ENCODE data around the gene PPP1CC. TPM values are rescaled to one million over a fixed set of nuclear protein-coding genes. Genes with fewer than 3 reads are reported as not detected.

Gene PPP1CC
- total RNA-seq, 1 experiment from 2014 or later: 213 TPM

DNA sequence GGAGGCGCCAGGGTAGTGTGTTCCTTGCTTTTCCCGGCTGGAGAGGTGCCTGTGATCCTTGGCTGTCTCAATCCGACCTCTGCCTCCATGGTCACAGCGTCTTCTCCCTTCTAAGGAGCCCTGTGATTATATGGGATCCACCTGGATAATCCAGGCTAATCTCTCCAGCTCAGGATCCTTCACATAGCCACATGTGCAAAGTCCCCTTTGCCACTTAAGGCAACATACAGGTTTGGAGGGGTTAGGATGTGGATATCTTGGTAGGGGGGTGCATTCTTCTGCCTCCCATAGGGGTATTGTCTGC is 52.6 kb downstream of the PPP1CC start:
- TF ChIP-seq, protein P1, sequence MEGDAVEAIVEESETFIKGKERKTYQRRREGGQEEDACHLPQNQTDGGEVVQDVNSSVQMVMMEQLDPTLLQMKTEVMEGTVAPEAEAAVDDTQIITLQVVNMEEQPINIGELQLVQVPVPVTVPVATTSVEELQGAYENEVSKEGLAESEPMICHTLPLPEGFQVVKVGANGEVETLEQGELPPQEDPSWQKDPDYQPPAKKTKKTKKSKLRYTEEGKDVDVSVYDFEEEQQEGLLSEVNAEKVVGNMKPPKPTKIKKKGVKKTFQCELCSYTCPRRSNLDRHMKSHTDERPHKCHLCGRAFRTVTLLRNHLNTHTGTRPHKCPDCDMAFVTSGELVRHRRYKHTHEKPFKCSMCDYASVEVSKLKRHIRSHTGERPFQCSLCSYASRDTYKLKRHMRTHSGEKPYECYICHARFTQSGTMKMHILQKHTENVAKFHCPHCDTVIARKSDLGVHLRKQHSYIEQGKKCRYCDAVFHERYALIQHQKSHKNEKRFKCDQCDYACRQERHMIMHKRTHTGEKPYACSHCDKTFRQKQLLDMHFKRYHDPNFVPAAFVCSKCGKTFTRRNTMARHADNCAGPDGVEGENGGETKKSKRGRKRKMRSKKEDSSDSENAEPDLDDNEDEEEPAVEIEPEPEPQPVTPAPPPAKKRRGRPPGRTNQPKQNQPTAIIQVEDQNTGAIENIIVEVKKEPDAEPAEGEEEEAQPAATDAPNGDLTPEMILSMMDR (IDR thresholded peaks at IDR 0.05; ENCODE audit: unreplicated experiment): no peak
- Mint-ChIP-seq H3K4me1 (ENCODE audit: low read depth, unreplicated experiment) (peaks cover 18% of the 10 kb centered on the region), H3K36me3 (ENCODE audit: insufficient read depth, unreplicated experiment) (peaks cover 8% of the 10 kb centered on the region), H3K4me3 (ENCODE audit: low read depth, unreplicated experiment) (peak overlapping the region; percentile 70), H3K27ac (ENCODE audit: unreplicated experiment) (no peak overlapping the region), H3K27me3 (ENCODE audit: unreplicated experiment) (peaks cover 51% of the 10 kb centered on the region), H3K9me3 (ENCODE audit: low read depth, unreplicated experiment) (no peaks in the 10 kb centered on the region)
- CTCF ChIA-PET: no interaction called here
- no TSS peak for BruUV-seq (replicated peaks)
- intact Hi-C loops (cut with micrococcal nuclease; ENCODE audit: unreplicated experiment): no loop called here
- no peak for DNase-seq

- Mint-ChIP-seq H3K36me3 (ENCODE audit: insufficient read depth, unreplicated experiment) (peaks cover 8% of the 10 kb centered on the region), H3K27ac (ENCODE audit: unreplicated experiment) (no peak overlapping the region), H3K9me3 (ENCODE audit: low read depth, unreplicated experiment) (no peaks in the 10 kb centered on the region), H3K27me3 (ENCODE audit: unreplicated experiment) (peaks cover 57% of the 10 kb centered on the region), H3K4me1 (ENCODE audit: low read depth, unreplicated experiment) (peaks cover 18% of the 10 kb centered on the region), H3K4me3 (ENCODE audit: low read depth, unreplicated experiment) (peak overlapping the region; percentile 70)
- TF ChIP-seq, protein P1 (IDR thresholded peaks at IDR 0.05; ENCODE audit: unreplicated experiment): no peak
- BruUV-seq (replicated peaks): no TSS peak
- intact Hi-C loops (cut with micrococcal nuclease; ENCODE audit: unreplicated experiment): no loop called here
- peak; percentile 13 for DNase-seq
- CTCF ChIA-PET: interaction anchor here (0.7 kb wide), 1 partner anchor 15 kb away, joined by 4 read pairs; no protein-coding TSS in a partner anchor
These were observed 53.2 kb downstream of the PPP1CC start for GRCh38 chr12:110689281-110690126.

- peaks cover 18% of the 10 kb centered on the region for H3K4me1 Mint-ChIP-seq (ENCODE audit: low read depth, unreplicated experiment)
- BruUV-seq (replicated peaks): no TSS peak
- H3K36me3 Mint-ChIP-seq (ENCODE audit: insufficient read depth, unreplicated experiment): peaks cover 8% of the 10 kb centered on the region
- intact Hi-C loops (cut with micrococcal nuclease; ENCODE audit: unreplicated experiment): no loop called here
- H3K27me3 Mint-ChIP-seq (ENCODE audit: unreplicated experiment): peaks cover 61% of the 10 kb centered on the region
- no peaks in the 10 kb centered on the region for H3K9me3 Mint-ChIP-seq (ENCODE audit: low read depth, unreplicated experiment)
- DNase-seq: peak; percentile 28
- peak within 1 kb of the TSS; percentile 70 for H3K4me3 Mint-ChIP-seq (ENCODE audit: low read depth, unreplicated experiment)
- H3K27ac Mint-ChIP-seq (ENCODE audit: unreplicated experiment): no peak within 1 kb of the TSS
- CTCF ChIA-PET: no interaction called here
- TF ChIP-seq, protein P1 (IDR thresholded peaks at IDR 0.05; ENCODE audit: unreplicated experiment): no peak
These were observed 54.0 kb downstream of the PPP1CC start, which contains the start of gene HVCN1 for GRCh38 chr12:110688446-110689280. TSS of gene HVCN1 (minus strand) at chr12:110689115. CDS start at chr12:110683245, 5,870 bp downstream.

DNA sequence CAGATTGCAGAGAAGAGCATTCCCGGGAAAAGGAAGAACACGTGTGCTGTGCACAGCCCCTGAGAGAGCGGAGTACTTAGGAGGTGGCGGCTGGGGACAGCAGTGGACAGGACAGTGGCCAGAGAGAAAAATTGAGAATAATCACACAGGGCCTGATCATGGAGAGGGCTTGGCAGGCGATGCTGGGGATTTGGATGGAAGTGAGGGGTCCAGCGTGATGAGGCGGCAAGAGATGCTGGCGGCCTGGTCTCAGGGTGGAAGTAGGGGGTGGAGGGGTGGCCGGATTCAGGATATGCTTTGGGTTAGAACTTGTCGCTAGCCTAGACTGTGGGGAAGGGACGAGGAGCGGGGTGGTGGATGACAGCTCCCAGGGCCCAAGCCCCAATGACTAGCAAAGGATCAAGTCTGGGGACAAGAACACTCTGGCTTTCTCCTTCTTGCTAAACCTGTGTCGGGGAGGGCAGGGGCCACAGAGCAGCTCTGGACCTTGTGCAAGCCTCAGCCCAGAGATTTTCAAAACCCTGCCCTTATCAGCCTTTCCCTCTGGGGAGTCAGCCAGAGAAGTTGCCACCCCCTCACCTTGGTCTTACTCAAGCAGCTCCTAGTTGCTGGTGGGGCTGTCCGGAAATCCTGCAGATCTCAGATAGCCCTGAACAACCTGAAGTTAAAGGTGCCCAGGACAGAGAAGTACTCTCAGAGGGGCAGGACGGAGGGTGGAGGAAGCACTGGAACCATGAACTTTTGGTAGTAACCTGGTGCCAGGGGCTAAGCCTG is 55.1 kb downstream of the PPP1CC start:
- Mint-ChIP-seq H3K4me1 (ENCODE audit: low read depth, unreplicated experiment) (peaks cover 18% of the 10 kb centered on the region), H3K9me3 (ENCODE audit: low read depth, unreplicated experiment) (no peaks in the 10 kb centered on the region), H3K4me3 (ENCODE audit: low read depth, unreplicated experiment) (peak overlapping the region; percentile 4), H3K27me3 (ENCODE audit: unreplicated experiment) (peaks cover 61% of the 10 kb centered on the region), H3K27ac (ENCODE audit: unreplicated experiment) (no peak overlapping the region), H3K36me3 (ENCODE audit: insufficient read depth, unreplicated experiment) (peaks cover 8% of the 10 kb centered on the region)
- CTCF ChIA-PET: no interaction called here
- BruUV-seq (replicated peaks): no TSS peak
- TF ChIP-seq, protein P1 (IDR thresholded peaks at IDR 0.05; ENCODE audit: unreplicated experiment): no peak
- no peak for DNase-seq
- intact Hi-C loops (cut with micrococcal nuclease; ENCODE audit: unreplicated experiment): no loop called here

Data from Calu3 (cell line).